IPS-20b (cell line): Measurements from ENCODE around the gene FGFR1OP2.
"Not testable (repeated sequence)": the region's sequence is repeated elsewhere in the genome, so short reads cannot be mapped to it uniquely, and the experiment has no call there.

ENCODE experiments used
- H3K27ac ChIP-seq: one replicate; pipeline ENCODE4 v1.5.1; 2013; ENCODE audit warnings: low read length
- H3K27me3 ChIP-seq: 2 replicates; pipeline ENCODE4 v1.6.1; 2013; ENCODE audit warnings: mild to moderate bottlenecking, low read length, inconsistent platforms; ENCODE audit not compliant: insufficient read depth
- H3K36me3 ChIP-seq: 2 replicates; pipeline ENCODE4 v1.6.1; 2013; ENCODE audit warnings: low read depth, mild to moderate bottlenecking, inconsistent platforms, low read length, moderate library complexity; ENCODE audit not compliant: insufficient read depth
- H3K4me1 ChIP-seq: 2 replicates; pipeline ENCODE4 v1.6.1; 2013; ENCODE audit warnings: mild to moderate bottlenecking, control low read depth, inconsistent platforms, low read length, moderate library complexity; ENCODE audit not compliant: insufficient read depth
- H3K4me3 ChIP-seq: 2 replicates; pipeline ENCODE4 v1.5.1; 2013; ENCODE audit warnings: mild to moderate bottlenecking, low read length, inconsistent platforms
- H3K9ac ChIP-seq: 2 replicates; pipeline ENCODE4 v1.6.1; 2013; ENCODE audit warnings: low read depth, mild to moderate bottlenecking, inconsistent platforms, low read length, moderate library complexity
- H3K9me3 ChIP-seq: 2 replicates; pipeline ENCODE4 v1.6.1; 2013; ENCODE audit warnings: mild to moderate bottlenecking, low read depth, low read length, inconsistent platforms; ENCODE audit not compliant: insufficient read depth

The FGFR1OP2 gene

GRCh38 chr12:26937863-26938700 is at the start of gene FGFR1OP2, which contains the start of gene INTS13:
Gene FGFR1OP2, plus strand, starts transcription at chr12:26938470. Its CDS starts 15,689 bp downstream, at chr12:26954159.
Gene INTS13, minus strand, starts transcription at chr12:26937981. Its CDS starts 1,178 bp downstream, at chr12:26936803.
- no peaks in the 10 kb centered on the region for H3K9me3 ChIP-seq
- H3K27me3 ChIP-seq = no peaks in the 10 kb centered on the region
- peak within 1 kb of the TSS; percentile 94 for H3K9ac ChIP-seq
- peaks cover 16% of the 10 kb centered on the region for H3K36me3 ChIP-seq
- H3K4me1 ChIP-seq = peaks cover 14% of the 10 kb centered on the region
- H3K4me3 ChIP-seq = peak within 1 kb of the TSS; percentile 96
- H3K27ac ChIP-seq = peak within 1 kb of the TSS; percentile 66

GRCh38 chr12:26890784-26891183 is 47.5 kb upstream of the FGFR1OP2 start:
- no peaks in the 10 kb centered on the region for H3K4me1 ChIP-seq
- no peaks in the 10 kb centered on the region for H3K9me3 ChIP-seq
- no peak overlapping the region for H3K9ac ChIP-seq
- H3K36me3 ChIP-seq = no peaks in the 10 kb centered on the region
- H3K4me3 ChIP-seq = no peak overlapping the region
- H3K27me3 ChIP-seq = no peaks in the 10 kb centered on the region
- H3K27ac ChIP-seq = no peak overlapping the region

GRCh38 chr12:26891704-26892103 is 46.6 kb upstream of the FGFR1OP2 start:
- Histone ChIP-seq H3K27ac (no peak overlapping the region), H3K36me3 (no peaks in the 10 kb centered on the region), H3K4me3 (no peak overlapping the region), H3K4me1 (no peaks in the 10 kb centered on the region), H3K27me3 (no peaks in the 10 kb centered on the region), H3K9ac (no peak overlapping the region), H3K9me3 (no peaks in the 10 kb centered on the region)

GRCh38 chr12:26895672-26896071 is 42.6 kb upstream of the FGFR1OP2 start:
- H3K4me1 ChIP-seq = no peaks in the 10 kb centered on the region
- H3K36me3 ChIP-seq = peaks cover 16% of the 10 kb centered on the region; the same call in 1 of the 2 replicates
- H3K9me3 ChIP-seq = no peaks in the 10 kb centered on the region
- no peak overlapping the region for H3K27ac ChIP-seq
- no peak overlapping the region for H3K9ac ChIP-seq
- no peaks in the 10 kb centered on the region for H3K27me3 ChIP-seq
- no peak overlapping the region for H3K4me3 ChIP-seq

GRCh38 chr12:26896913-26897312 is 41.4 kb upstream of the FGFR1OP2 start:
- peaks cover 22% of the 10 kb centered on the region; the same call in 1 of the 2 replicates for H3K36me3 ChIP-seq

GRCh38 chr12:26903396-26903795 is 34.9 kb upstream of the FGFR1OP2 start:
- not testable (repeated sequence) for H3K9ac ChIP-seq, H3K27ac ChIP-seq, H3K9me3 ChIP-seq, H3K4me1 ChIP-seq, H3K4me3 ChIP-seq, H3K27me3 ChIP-seq
- H3K36me3 ChIP-seq = peaks cover 67% of the 10 kb centered on the region

More at GRCh38 chr12:26896913-26897312, 41.4 kb upstream of the FGFR1OP2 start:
- Histone ChIP-seq H3K27ac (no peak overlapping the region), H3K27me3 (no peaks in the 10 kb centered on the region), H3K9me3 (no peaks in the 10 kb centered on the region), H3K4me1 (no peaks in the 10 kb centered on the region), H3K9ac (no peak overlapping the region), H3K4me3 (no peak overlapping the region)

- Histone ChIP-seq H3K27ac (no peak overlapping the region), H3K4me3 (no peak overlapping the region), H3K9ac (no peak overlapping the region), H3K9me3 (no peaks in the 10 kb centered on the region), H3K36me3 (peaks cover 84% of the 10 kb centered on the region), H3K27me3 (no peaks in the 10 kb centered on the region), H3K4me1 (no peaks in the 10 kb centered on the region)
Measured at GRCh38 chr12:26906024-26906423, 32.2 kb upstream of the FGFR1OP2 start.

- H3K36me3 ChIP-seq = peaks cover 85% of the 10 kb centered on the region
- H3K9ac ChIP-seq = no peak overlapping the region
- no peak overlapping the region for H3K4me3 ChIP-seq
- H3K4me1 ChIP-seq = no peaks in the 10 kb centered on the region
- H3K27me3 ChIP-seq = no peaks in the 10 kb centered on the region
- H3K27ac ChIP-seq = no peak overlapping the region
- no peaks in the 10 kb centered on the region for H3K9me3 ChIP-seq
Measured at GRCh38 chr12:26906704-26907103, 31.6 kb upstream of the FGFR1OP2 start.

- Histone ChIP-seq H3K4me3 (no peak overlapping the region), H3K9me3 (no peaks in the 10 kb centered on the region), H3K27me3 (no peaks in the 10 kb centered on the region), H3K9ac (no peak overlapping the region), H3K36me3 (peaks cover 67% of the 10 kb centered on the region), H3K27ac (no peak overlapping the region), H3K4me1 (no peaks in the 10 kb centered on the region)
Measured at GRCh38 chr12:26918321-26919215, 19.7 kb upstream of the FGFR1OP2 start.

GRCh38 chr12:26919216-26919555 is 19.1 kb upstream of the FGFR1OP2 start:
- H3K36me3 ChIP-seq = peaks cover 67% of the 10 kb centered on the region
- no peak overlapping the region for H3K9ac ChIP-seq
- no peaks in the 10 kb centered on the region for H3K9me3 ChIP-seq
- H3K27me3 ChIP-seq = no peaks in the 10 kb centered on the region
- H3K27ac ChIP-seq = no peak overlapping the region
- H3K4me3 ChIP-seq = no peak overlapping the region
- H3K4me1 ChIP-seq = no peaks in the 10 kb centered on the region

GRCh38 chr12:26921886-26922285 is 16.4 kb upstream of the FGFR1OP2 start:
- Histone ChIP-seq H3K27me3 (no peaks in the 10 kb centered on the region), H3K27ac (no peak overlapping the region), H3K9me3 (no peaks in the 10 kb centered on the region), H3K4me1 (no peaks in the 10 kb centered on the region), H3K4me3 (no peak overlapping the region), H3K36me3 (peaks cover 74% of the 10 kb centered on the region), H3K9ac (no peak overlapping the region)
